HG03354 (cell line): ENCODE results near the gene MFAP1.

Experiments used
- ATAC-seq: cut with Tn5 transposase; IDR thresholded peaks from one replicate; pipeline ENCODE4 v1.9.1; 2021; ENCODE audit warnings: mild to moderate bottlenecking; ENCODE audit not compliant: unreplicated experiment, poor library complexity, severe bottlenecking

MFAP1 gene

DNA sequence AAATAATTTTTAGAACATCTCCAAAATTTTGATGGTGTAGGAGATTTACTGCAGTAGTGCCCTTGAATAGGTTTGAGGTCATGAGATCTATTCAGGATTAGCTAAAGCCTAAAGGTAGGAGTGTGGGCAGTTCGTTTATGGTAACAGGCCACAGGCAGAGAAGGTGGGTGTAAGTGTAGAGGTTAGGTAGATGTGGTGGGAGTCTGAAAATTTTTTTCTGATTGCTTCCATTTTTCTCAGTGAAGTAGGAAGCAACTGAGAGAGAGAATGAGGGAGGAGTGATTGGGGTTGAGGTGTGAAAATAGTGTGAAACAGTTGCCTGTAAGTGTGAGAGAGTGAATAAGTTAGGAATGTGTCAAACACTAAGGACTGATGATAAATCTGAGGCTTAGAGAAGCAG lies 45.5 kb downstream of the MFAP1 start:
- ATAC-seq, result no peak

GRCh38 chr15:43777267-43777914 lies 47.1 kb downstream of the MFAP1 start:
- ATAC-seq, result peak; percentile 61

DNA sequence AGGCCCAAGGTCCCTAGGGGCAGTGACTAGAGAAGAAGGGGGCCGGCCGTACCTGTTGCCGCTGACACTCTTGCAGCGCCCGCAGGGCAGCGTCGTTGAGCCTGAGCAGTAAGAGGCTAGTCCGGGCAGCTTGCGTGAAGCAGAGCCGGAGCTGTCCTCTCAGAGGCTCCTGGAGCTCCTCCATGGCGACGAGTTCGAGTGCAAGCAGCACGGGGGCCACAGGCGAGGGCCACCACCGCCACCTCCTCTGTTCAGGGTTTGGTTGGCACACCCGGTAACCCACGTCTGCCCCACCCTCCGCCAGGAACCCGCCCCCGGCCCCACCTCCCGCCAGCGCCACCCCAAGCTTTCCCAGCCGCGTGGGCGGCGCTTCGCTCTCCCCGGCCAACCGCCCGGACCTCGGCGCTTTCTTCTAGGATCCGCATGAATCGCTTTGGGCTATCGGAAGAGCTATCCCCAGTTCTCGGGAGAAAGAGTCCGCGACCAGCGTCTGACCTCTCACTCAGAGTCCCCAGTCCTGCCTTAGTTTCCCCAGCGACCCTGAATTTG lies 47.7 kb downstream of the MFAP1 start, which contains the start of gene ELL3:
ELL3 (minus strand) TSS at position 249 of the 549 bp plus-strand sequence; CDS start at position 184, 65 bp downstream.
- ATAC-seq, result peak; percentile 44

DNA sequence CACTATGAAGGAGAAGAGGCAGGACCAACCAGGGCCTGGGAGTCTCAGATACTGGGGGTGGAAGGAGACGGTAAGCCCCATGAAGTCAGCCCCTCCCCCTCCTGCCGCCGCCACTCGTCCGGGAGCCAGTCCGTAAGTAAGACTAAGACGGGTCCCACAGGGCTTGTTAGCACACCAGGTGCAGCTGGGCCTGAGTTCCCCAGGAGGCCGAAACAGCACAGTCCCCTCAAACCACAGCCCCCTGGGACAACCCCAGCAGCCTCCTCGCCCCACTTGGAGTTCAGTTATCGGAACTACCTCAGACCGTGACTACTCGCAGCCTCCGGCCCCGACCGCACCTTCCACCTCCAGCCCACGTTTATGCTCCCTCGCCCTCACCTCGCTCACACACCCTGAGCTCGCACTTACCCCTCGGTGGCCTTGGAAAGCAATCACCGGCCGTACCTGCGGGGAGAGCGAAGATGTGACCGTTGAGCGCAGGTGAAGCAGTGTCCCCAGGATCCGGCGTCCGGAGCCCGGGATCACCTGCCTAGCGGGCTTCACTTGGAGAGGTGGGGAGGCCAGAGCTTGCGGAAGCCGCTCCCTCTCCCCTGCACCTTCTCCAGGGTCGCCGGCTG lies 48.3 kb downstream of the MFAP1 start:
- ATAC-seq, result peak; percentile 83

DNA sequence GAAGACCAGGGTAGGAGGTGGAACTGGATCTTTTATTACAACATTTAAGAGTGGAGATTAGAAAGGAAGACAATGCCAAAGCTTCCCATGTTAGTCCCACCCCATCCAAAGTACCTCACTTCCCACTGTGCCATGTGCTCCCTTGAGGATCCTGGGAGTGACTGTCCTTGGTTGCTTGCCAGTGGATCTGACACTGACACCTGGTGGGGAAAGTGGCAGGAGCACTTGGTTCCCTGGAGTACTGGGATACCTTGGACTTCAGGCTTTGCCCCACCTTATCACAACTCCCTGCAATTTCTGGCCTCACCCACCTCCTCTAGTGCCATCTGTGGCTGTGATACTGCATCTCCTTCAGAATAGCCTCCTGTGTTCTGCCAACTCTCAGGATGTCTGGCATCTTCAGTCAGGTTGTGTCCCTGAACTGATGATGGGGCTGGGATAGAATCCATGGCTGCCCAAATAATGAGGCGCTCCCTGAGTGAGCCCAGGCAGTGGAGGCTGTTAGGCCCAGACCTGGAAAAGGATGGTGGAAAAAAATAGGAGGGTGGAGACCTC lies 49.0 kb downstream of the MFAP1 start:
- ATAC-seq, result no peak

DNA sequence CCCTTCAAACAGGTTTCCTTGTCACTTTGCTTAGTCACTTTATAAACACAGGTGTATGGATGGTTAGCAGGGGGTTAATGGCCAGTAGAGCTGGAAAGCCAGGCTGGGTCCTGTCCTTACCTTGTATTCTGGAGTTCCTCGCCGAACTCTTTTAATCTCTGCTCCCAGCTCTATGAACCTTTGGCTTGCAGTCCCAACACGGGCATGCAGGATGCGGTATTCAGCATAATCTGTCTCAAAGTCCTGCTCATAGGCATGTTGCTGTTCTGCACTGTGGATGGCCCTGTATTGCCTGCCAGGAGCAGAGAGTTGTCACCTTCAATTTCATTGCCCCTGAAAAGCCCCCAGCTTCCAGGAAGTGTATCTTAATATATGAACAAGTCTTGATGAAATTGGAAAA lies 50.4 kb downstream of the MFAP1 start:
- ATAC-seq, result no peak

- ATAC-seq, result no peak
Measured at GRCh38 chr15:43772624-43773023, 51.9 kb downstream of the MFAP1 start.

GRCh38 chr15:43771816-43772215 lies 52.7 kb downstream of the MFAP1 start:
- ATAC-seq, result no peak

GRCh38 chr15:43769584-43770228 lies 54.8 kb downstream of the MFAP1 start:
- ATAC-seq, result no peak

GRCh38 chr15:43763819-43764446 lies 60.6 kb downstream of the MFAP1 start:
- no peak for ATAC-seq

GRCh38 chr15:43762824-43763223 lies 61.7 kb downstream of the MFAP1 start:
- ATAC-seq, result no peak
